Erythroblast (primary cell): ENCODE data around the gene SLC1A7.

Source experiments
- DNase-seq, 2 experiments: peaks; one replicate each; lab custom pipeline; 2025; lab: John Stamatoyannopoulos, UW
- GATA1 ChIP-seq: IDR thresholded peaks from 2 replicates; pipeline ENCODE4 v1.6.1; 2011; ENCODE audit warnings: low read depth, mild to moderate bottlenecking, control low read depth, low read length, moderate library complexity
- POLR2A ChIP-seq: IDR thresholded peaks from 2 replicates; pipeline ENCODE4 v1.6.1; 2011; ENCODE audit warnings: mild to moderate bottlenecking, low read length

The SLC1A7 gene

DNA sequence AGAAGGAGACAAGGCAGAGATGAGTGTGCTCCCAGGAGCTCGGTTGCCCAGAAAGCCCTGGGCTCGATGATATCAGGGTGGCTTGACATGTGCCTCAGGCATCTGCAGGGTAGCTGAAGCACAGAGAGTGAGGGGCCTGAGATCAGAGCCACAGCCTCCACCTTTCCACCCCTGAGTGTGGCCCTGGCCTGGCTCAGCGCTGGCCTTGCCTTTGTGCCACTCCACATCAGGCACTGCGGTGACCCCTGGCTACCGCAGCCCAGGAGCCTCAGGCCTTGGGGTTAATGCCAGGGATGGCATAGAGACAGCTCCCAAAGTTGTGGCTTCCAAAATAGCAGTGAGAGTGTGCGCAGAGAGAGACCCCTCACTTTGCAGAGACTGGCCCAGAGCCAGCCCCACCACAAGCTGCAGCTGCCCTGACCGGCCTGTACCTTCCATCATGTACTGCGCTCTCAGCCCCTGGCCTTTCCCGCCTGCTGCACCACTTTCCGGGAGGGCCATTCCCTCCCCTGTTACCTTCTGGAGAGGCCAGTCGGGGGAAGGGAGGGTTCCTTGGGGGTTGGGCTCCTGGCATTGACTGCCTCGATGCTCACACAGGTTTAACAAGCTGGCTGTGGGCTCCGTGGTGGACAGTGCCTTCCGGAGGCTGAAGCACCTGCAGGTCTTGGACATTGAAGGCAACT is 60.9 kb downstream of the SLC1A7 start:
- no peak for TF ChIP-seq POLR2A

DNA sequence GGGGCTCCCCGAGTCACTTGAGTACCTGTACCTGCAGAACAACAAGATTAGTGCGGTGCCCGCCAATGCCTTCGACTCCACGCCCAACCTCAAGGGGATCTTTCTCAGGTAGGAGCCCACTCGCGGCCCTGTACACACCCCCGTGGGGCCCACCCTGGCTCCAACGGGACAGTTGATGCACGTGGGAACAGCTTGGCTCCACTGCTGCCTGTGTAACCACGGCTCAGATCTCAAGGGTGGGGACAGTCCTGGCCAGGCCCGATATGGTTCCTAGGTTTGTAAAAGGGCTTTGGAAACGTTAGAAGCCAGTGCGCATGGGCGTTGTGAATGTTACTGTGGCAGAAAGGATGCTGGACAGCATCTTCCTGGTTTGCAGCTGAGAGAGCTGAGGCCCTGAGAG is 61.7 kb downstream of the SLC1A7 start:
- no peak for TF ChIP-seq POLR2A
- TF ChIP-seq GATA1, result no peak
- no peak for DNase-seq

More for the DNA sequence above, 60.9 kb downstream of the SLC1A7 start:
- DNase-seq, result no peak

DNA sequence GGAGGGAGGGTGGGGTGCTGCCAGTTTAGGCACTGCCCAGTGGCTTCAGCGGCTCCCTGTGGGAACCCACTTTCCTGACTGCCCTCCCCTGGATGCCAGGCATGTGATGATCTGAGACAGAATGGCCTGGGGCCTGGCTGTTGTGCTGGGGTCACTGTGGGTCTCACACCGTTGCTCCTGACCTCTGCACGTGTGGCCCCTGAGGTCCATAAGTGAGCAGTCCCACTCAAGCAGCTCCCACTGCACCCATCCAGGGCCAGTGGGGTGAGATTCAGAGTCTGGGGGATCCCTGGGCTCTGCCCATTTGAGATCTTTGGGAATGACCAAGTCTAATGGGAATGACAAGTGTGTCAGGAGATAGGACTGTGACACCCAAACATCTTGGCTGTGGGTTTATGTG is 62.4 kb downstream of the SLC1A7 start:
- DNase-seq, result no peak
- TF ChIP-seq GATA1 (no peak), POLR2A (no peak)

DNA sequence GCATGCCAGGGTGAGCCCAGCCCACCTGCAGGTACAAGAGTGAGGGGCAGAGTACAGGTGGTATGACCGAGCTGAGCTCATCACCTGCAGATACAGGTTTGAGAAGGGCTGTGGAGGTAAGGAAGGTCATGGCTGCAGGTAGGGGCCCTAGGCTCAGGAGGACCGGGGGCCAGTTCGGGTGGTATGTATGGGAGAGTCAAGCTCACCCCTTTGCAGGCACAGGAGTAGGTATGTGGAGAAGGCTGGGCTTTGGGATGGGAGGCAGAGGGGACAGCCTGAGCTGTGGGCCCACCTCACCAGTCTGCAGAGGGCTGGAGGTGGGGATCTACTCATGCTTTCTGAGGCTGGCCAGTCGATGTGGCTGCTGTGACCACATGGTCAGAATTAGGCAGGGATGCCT is 63.2 kb downstream of the SLC1A7 start:
- TF ChIP-seq POLR2A (no peak), GATA1 (no peak)
- no peak for DNase-seq

DNA sequence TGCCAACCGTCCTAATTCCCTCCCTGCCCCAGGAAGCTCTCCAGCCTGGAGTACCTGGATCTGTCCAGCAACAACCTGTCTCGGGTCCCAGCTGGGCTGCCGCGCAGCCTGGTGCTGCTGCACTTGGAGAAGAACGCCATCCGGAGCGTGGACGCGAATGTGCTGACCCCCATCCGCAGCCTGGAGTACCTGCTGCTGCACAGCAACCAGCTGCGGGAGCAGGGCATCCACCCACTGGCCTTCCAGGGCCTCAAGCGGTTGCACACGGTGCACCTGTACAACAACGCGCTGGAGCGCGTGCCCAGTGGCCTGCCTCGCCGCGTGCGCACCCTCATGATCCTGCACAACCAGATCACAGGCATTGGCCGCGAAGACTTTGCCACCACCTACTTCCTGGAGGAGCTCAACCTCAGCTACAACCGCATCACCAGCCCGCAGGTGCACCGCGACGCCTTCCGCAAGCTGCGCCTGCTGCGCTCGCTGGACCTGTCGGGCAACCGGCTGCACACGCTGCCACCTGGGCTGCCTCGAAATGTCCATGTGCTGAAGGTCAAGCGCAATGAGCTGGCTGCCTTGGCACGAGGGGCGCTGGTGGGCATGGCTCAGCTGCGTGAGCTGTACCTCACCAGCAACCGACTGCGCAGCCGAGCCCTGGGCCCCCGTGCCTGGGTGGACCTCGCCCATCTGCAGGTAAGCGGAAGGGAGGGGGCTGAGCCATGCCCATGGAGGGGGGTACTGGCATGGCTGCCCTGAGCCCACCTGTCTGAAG is 63.9 kb downstream of the SLC1A7 start:
- TF ChIP-seq POLR2A (no peak), GATA1 (no peak)
- no peak for DNase-seq

DNA sequence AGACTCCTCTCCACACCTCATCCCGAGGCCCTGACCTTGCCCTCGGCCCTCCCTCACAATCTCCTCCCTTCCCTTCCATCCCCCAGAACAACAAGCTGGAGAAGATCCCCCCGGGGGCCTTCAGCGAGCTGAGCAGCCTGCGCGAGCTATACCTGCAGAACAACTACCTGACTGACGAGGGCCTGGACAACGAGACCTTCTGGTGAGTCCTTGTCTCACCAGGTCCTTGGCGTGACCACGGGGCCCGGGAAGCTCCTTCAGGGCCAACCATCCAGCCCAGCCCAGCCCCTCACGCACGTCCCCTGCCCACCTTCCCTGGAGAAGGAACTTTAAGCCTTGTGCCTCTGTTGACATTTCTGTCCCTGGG is 64.9 kb downstream of the SLC1A7 start:
- TF ChIP-seq POLR2A (no peak), GATA1 (no peak)

DNA sequence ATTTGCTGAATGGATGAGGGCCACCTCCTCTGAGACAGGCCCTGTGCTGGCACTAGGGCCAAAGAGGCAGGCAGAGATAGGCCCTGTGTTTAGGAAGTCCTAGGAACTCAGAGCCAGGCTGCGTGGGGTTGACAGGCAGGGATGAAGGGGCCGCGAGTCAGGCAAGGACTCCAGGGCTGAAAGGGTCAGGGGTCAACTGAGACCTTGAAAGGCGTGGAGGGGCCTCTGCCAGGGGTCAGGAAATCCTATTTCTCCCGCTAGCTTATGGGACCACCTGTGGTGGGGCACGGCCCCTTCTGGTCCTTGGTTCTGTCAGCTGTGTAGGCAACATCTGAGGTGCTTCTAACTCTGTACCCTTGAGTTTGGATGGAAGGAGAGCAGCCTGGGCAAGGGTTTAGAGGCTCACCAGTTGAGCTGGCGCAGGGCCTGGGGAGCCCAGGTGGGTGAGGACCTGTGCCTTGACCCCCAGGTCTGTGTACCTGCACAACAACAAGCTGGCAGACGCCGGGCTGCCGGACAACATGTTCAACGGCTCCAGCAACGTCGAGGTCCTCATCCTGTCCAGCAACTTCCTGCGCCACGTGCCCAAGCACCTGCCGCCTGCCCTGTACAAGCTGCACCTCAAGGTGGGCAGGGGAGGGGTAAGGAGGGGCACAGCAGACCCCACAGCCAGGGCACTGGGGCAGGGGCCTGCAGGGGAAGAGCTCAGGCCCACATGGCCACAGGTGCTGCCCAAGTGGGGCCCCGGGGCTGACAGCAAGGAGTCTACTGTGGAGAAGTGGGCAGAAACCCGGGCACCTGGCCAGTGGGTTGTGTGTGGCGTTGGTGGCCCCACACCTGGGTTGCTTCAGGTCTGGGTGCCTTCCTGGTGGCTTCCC is 65.5 kb downstream of the SLC1A7 start:
- DNase-seq, result no peak
- TF ChIP-seq GATA1, result no peak
- TF ChIP-seq POLR2A, result no peak

More for the DNA sequence above, 64.9 kb downstream of the SLC1A7 start:
- DNase-seq, result no peak

DNA sequence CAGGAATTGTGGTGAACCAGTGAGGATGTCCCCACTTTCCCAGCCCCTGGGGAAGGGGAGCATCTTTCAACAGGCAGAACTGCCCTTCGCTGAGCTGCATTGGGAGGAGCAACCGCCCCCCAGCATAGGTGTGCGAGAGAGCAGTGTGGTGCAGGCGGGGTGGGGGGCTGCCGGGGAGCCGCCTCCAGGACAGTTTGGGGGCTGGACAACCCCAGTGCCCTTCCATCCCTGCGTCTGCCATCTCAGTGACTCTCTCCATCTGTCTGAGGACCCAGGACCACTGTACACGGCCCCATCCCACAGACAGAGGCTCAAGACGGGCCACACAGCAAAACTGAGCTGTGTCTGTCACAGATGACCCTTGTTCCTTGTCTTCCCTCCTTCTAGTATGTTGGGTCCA is 66.3 kb downstream of the SLC1A7 start:
- no peak for TF ChIP-seq GATA1
- no peak for TF ChIP-seq POLR2A
- DNase-seq, result no peak

DNA sequence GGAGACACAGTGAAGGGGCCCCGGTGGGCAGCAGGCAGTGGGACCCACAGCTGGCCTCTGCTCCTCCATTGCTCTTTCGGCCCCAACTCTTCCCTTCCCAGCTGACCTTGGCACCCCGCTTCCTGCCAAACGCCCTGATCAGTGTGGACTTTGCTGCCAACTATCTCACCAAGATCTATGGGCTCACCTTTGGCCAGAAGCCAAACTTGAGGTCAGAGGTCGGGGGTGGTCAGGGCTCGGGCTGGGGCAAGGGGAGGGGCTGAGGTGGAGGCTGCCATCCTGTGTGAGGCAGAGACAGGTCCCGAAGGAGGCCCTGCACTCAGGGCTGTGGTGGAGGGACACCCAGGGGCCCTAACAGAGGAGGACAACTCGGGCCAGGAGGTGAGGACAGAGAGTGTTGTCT is 66.7 kb downstream of the SLC1A7 start:
- DNase-seq, result no peak
- no peak for TF ChIP-seq POLR2A
- no peak for TF ChIP-seq GATA1

DNA sequence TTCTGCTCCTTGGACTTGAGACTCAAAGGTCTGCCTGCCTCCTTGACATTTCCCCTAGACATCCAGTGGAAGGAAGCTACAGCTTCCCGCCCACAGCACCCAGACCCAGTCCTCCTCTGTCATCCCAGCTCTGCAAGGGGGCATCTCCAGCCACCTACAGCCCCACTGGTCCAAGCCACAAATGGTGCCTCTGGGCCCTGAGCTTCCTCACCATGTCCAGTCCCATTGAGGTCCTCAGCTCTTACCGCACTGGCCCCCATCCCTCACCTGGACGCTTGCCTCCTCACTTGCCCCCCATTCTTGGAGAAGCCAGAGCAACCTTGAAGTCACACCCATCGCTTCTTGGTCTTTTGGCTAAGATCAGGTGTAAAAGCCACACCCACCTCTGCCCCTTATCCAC is 67.2 kb downstream of the SLC1A7 start:
- no peak for DNase-seq
- no peak for TF ChIP-seq GATA1

DNA sequence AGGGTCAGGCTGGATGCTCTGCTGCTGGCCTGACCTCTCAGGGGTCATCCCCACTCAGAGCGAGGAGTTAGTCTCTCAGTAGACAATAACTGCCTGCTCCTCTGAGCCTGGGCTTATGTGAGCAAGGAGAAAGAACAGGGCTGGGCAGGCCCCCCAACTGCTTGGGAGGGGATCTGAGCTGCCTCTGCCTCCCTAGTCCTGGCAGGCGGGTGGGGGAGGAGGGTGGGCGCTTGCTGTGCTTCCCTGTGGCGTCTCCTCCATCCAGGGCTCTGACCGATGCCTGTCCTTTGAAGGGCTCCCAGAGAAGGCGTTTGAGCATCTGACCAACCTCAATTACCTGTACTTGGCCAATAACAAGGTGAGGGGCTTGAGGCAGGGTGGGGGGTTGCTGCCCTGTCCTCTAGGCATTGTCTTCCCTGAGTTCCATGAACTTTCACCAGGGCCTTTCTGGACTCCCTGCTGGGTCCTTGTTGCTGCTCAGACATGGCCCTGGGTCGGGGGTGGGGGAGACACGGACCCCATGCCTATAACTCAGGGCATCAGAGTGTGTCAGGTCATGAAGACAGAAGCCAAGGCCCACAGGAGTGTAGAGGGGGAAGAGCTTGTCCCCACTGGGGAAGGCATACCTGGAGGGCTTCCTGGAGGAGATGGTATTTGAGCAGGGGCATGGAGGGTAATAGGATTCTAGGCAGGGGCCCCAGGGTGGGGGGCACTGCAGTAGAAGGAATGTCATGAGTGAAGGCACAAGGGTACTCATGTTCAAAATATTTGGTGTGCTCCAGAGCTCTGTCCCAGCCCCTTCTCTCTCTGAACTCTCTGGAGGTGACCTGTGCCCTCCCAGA is 67.9 kb downstream of the SLC1A7 start:
- TF ChIP-seq GATA1 (no peak), POLR2A (no peak)
- no peak for DNase-seq

DNA sequence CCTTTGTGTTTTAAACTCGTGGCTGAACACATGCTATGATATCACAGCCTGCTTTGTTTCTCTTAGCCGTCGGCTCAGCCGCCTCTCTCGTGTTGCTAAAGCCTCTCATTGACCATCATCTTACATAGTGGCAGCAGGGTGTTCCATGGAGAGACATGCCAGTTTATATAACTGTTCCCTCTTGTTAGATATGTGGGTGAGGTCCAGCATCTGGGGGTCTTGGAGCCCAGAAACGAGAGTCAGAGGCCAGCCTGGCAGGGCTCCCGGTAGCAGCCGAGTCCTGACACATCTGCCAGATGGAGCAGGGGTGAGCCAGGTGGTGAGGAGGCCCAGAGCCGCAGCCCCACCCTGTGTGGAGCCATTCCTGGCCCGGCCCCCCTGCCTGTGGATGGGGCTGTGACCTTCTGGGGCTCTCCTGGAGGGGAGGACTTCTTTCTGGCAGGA is 68.5 kb downstream of the SLC1A7 start:
- no peak for DNase-seq
- TF ChIP-seq POLR2A (no peak), GATA1 (no peak)

DNA sequence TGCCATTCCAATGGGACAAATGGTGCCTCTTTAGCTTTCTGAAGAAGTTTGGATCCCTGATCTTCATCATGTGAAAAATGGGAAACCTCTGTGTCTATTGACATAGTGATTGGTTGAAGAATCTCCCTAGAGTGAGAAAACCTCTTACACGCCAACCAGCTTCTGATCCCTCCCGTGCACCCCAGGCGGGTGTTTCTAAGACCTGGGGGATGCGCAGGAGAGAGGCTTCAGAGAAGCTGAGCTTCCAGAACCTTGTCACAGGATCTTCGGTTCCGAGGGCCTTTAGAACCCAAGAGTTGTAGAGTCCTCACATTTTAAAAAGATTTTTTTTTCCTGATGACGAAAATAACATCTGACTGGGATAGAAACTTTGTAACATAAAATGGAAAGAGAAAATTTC is 69.2 kb downstream of the SLC1A7 start:
- no peak for DNase-seq
- TF ChIP-seq POLR2A (no peak), GATA1 (no peak)
